ENCODE measurements around the gene ARL2BP.

DNA sequence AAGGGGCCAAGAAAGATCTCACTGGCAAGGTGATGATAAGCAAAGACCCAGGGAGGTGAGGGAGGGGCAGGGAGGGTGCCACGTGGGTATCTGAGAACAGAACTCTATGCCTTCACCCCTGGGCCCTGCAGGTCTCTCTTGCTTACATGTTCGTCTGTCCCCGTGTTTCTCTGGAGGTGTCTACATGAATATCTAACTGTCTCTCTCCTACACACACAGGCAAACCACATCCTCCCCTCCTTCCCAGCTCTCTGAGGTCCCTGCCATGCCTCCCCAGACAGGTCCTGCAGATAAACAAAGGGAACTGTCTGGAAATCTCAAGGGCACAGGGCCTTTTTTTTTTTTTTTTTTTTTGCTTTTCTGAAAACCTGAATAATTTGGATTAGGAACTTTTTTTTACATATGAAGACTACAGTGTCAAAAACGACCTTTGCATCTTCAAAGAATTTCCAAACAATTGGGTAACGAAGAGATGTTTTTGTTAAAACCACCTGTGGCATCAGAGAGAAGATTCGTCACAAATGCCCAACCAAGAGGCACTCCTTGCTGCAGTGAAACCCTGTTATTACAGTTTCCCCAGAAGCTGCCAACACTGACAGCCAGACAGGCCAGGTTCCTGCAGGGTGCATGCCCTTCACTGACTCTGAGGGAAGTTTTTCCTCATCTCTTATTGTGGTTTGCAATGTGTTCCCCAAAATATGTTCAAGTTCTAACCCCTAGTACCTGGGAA is 21.6 kb downstream of the ARL2BP start:
- TF ChIP-seq, protein P1, sequence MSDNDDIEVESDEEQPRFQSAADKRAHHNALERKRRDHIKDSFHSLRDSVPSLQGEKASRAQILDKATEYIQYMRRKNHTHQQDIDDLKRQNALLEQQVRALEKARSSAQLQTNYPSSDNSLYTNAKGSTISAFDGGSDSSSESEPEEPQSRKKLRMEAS (IDR thresholded peaks at IDR 0.05): peak; percentile 42
- TF ChIP-seq CEBPB (IDR thresholded peaks at IDR 0.05): no peak

Measured in Ishikawa (cell line).